Measurements from ENCODE around the gene NTN3.

Gene NTN3

DNA sequence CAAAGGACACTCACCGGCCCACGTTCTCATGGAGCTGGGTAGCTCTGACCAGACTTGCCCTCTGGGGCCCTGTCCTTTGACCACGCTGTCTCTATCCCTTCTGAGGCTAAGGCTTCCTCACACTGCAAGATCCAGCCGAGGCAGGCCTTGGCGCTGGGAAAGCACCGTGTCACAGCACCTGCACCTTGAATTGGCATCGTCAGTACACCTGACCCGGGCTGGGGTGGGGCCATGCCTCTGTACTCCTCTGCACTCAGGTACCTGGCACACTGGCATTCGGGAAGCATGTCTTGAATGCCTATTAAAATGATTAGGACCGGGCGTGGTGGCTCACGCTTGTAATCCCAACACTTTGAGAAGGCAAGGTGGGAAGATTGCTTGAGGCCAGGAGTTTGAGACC, 9.9 kb downstream of the NTN3 start:
- no peak for DNase-seq

DNA sequence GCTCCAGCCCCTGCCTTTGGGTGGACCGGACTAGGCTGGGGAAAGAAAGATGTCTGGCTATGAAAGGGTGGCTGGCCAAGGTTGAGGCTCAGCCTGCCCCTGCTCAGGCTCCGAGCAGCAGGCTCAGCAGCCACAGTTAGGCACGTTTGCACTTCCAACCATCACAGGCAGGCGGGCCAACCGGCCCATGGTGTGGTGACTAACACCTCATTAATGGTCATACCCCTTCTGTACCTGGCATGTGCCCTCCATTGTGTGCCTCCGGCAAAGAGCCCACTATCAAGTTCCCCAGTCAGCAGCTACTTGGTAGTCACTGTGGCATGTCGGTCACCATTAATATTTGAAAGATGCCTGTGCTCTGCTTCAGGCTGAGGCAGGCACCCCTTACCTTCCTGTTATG, 10.6 kb downstream of the NTN3 start:
- DNase-seq, result no peak

DNA sequence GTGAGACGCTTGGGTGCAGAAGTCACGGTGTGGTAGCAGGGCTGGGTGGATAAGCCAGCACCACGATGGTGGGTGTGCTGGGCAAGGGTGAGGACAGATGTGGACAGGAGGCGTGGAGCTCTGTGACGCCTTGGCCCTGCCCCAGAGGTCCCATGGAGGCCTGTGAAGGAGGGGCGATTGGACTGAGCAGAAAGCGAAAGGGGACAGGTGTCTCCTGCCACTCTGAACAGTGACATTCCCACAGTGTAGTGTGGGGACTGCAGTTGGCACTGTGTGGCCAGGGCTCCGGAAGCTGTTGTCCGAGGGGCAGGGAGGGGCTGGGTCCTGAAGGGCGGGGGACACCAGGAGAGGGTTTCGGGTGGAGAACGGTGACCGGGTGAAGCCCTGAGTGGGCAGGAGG, 11.2 kb downstream of the NTN3 start:
- no peak for DNase-seq

DNA sequence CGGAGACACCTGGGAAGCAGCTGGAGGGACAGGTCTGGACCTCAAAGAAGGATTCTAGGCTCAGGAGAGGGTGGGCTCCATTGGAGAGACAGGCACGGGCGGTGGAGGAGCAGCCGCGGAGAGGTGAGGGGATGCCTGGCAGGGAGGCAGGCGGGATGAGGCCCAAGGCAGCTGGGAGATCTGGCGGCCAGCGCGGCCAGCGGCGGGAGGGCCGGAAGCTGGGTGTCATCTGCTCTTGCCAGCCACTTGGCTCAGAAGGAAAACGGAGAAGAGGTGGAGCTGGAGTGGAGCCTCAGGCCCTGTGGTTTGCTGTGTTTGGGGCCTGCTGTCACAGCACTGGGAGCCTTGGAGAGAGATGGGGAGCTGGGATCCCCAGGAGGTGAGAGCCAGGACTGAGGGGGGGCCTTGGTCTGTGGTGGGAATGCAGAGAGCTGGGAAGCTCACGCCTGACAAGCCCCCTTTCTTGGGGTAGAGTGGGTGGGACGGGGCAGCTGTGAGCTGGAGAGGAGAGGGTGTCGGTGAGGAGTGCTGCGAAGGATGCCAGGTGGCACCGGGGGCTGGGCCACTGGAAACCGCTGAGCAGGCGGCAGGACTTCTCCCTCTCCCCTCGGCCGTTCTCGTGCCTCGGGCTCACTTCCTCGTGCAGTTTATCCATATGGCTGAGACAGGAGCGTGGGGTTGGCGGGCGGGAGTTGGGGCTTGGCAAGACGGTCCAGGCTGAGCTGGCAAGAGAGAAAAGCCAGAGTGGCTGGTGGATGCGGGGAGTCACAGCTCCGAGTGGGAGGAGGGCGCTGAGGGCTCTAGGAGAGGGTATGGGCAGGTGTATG, 11.8 kb downstream of the NTN3 start:
- no peak for DNase-seq

DNA sequence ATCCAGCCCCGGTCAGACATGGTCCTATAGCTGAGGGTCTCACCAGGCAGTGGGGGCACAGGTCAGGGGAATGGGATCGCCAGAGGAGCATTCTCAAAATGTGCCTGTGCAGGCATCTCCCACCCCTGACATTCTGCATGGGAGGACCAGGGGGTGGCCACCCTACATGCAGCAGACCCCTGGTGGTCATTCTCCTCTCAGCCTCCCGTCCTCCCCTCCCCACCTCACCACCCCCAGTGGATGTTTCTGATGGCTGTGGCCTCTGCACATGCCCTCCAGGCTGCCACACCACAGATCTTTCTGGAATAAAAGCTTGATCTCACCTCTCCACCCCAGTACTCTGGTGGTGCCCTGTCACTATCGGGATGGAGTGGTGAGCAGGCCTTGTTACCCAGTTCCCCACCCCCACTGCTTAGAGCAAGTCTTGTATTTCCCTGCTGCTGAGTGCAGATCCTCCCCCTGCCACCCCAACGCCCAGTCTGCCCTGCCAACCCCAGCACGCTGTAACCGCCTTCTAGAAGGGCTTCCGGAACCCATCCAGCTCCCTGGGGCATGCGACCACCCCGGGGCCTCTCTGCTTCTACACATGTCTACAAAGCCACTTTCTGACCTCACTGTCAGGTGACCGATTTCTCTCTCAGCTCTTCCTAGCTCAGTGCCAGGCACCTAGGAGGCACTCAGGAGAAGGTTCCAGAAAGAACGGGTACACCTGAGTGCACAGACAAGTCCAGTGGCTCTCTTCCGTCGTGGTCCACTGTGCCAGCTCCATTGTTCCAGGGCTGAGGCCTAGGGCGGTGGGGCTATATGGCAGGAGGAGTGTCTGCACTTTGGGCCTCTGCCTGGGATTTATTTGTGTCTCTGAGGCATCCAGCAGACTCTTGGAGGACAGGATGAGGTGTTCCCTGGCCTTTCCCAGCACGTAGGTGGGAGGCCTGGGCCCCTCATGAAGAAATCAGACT, 13.1 kb downstream of the NTN3 start:
- no peak for DNase-seq

- DNase-seq, result no peak
Observed at GRCh38 chr16:2484898-2485508, 13.9 kb downstream of the NTN3 start.

DNA sequence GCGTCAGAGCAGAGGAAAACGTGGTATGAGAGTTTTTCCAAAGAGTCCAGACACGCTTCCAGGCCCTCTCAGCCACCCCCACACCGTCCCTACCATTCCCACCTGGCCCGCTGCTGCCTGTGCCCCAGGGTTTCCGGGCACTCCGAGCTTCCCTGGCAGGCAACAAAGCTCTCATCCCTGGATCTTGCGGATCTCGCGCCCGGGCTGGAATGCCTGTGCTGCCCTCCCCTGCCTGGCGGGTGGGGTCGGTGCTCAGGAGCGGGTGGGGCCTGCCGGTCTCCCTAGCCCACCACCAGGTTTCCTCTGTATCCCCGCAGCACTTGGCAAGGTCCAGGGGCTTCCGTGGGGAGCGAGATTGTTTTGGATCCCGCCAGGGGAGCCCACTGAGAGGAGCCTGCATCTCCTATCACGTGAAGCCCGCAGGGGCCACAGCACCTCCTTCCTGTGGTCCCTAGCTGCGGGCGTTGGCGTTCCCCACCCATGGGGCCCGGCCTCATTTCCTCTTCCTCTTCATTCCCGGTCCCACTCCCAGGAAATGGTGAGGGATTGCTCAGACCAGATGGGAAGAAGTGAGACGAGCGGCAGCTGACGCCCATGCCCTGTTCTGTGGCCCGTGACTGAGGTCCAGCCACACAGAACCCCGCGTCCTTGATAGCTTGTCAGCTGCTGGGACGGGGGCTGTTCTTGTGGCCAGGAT, 14.9 kb downstream of the NTN3 start:
- no peak for DNase-seq

DNA sequence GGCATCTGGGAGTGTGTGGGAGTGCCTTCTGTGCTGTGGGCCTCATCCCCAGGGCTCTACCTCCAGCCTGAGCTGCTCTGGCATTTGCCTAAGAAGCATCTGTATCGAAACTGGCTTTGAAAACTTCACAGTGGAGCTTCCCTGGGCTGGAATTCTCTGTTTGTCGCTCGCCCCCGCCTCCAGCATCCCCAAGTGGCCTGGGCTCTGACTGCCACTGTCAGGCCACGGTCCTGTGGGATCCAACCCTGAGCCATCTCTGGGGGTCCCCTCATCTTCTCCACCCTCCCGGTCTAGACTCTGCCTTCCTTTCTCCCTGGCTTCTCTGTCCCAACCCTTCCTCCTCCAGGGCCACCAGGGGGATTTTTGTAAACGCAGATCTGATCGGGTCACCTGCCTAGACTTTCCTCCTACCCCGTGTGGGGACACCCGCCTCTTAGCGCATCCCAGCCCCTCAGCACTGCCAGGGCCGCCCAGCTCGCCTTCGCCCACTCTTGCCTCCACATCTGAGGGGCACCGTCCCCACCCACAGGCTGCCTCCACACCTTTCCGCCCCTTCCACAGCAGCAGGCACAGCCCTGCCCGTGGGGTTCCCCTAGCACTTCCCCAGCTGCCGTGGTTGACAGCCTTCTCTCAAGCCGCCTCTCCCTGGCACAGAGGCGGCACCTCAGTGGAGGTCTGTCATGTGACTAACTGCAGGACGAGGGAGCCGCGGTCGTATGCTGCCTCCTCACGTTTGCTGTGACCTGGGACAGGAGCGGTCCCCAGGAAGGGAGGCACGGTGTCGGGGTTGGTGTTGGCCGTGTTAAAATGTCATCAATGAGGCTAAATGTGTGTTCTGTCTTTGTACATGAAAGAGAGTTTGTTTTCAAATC, 15.8 kb downstream of the NTN3 start:
- no peak for DNase-seq

DNA sequence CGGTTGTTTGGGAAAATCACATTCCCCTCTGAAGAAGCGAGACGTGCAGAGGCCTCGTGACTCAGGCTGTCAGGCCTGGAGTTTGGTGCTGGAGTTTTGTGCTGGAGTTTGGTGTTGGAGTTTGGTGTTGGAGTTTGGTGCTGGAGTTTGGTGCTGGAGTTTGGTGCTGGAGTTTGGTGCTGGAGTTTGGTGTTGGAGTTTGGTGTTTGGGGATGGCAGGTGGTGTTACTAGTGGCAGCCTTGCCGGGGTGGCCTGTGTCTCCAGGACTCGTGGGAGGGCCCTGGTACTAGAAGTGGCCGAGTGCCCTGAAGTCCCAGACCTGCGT, 16.4 kb downstream of the NTN3 start:
- no peak for DNase-seq

- no peak for DNase-seq
Observed at GRCh38 chr16:2487903-2488531, 16.9 kb downstream of the NTN3 start.

GRCh38 chr16:2489581-2489980, 18.5 kb downstream of the NTN3 start:
- no peak for DNase-seq

GRCh38 chr16:2490190-2491105, 19.4 kb downstream of the NTN3 start:
- no peak for DNase-seq

- DNase-seq, result no peak
Observed at GRCh38 chr16:2492292-2492691, 21.2 kb downstream of the NTN3 start.

GRCh38 chr16:2493605-2494004, 22.5 kb downstream of the NTN3 start:
- no peak for DNase-seq

DNA sequence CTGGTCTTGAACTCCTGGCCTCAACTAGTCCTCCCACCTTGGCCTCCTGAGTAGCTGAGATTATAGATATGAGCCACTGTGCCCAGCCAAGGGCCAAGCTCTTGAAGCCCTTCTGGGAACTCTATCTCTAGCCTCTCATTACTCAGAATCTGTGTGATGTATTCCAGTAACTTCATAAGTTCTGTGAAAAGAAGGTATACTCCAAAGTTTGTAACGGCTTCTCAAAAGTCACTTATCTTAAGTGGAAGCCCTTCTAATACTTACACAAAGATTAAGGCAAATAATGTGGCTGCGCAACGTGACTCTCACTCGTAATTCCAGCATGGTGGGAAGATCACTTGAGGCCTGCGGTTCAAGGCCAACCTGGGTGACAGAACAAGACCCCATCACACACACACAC, 23.5 kb downstream of the NTN3 start:
- DNase-seq, result no peak

DNA sequence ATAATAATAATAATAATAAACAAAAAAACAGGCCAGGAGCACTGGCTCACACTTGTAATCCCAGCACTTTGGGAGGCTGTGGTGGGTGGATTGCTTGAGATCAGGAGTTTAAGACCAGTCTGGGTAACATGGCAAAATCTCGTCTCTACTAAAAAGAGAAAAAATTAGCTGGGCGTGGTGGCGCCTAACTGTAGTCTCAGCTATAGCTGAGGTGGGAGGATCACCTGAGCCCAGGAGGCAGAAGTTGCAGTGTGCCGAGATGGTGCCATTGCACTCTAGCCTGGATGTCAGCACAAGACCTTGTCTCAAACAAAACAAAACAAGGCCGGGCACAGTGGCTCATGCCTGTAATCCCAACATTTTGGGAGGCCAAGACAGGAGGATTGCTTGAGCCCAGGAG, 23.9 kb downstream of the NTN3 start:
- DNase-seq, result no peak

DNA sequence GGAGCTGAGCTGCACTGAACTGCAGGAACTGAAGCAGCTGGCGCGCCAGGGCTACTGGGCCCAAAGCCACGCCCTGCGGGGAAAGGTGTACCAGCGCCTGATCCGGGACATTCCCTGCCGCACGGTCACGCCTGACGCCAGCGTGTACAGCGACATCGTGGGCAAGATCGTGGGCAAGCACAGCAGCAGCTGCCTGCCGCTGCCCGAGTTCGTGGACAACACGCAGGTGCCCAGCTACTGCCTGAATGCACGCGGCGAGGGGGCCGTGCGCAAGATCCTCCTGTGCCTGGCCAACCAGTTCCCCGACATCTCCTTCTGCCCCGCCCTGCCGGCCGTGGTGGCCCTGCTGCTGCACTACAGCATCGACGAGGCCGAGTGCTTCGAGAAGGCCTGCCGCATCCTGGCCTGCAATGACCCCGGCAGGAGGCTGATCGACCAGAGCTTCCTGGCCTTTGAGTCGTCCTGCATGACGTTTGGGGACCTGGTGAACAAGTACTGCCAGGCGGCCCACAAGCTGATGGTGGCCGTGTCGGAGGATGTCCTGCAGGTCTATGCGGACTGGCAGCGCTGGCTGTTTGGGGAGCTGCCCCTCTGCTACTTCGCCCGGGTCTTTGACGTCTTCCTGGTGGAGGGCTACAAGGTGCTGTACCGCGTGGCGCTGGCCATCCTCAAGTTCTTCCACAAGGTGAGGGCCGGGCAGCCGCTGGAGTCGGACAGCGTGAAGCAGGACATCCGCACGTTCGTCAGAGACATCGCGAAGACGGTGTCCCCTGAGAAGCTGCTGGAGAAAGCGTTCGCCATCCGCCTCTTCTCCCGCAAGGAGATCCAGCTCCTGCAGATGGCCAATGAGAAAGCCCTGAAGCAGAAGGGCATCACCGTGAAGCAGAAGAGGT, 25.4 kb downstream of the NTN3 start:
- DNase-seq, result no peak

DNA sequence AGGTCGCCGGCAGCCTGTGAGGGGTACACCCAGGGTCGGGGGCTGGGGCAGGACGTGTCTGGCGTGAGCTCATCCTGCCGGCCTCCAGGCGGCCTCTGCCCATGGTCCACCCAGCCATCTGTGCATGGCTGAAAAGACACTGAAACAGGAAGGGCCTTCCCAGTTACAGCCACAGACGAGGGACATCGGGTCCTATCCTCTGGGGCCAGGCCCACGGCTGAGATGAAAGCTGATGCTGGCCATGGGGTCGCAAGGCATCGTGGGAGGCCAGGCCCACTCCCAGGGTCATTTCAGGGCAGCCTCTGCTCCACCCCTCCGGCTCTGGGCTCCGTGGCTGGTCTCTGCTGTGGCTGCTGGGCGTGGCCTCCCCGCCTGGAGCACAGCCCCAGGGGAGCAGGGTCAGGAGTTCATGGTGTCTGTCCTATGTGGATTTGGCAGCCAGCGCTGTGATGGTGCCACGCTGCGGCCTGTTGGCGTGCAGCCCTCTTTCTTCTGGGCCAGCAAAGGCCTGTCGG, 26.1 kb downstream of the NTN3 start:
- no peak for DNase-seq

All from T1000 (cell line).